ACC112 (cell line): ENCODE results near the gene LONRF2.

Source experiments
- H2AFZ ChIP-seq: fragments of 200-600 bp; sonication (generic); one replicate; pipeline ENCODE4 v1.6.0; 2017; ENCODE audit warnings: antibody characterized with exemption, low read length; ENCODE audit not compliant: unreplicated experiment
- H3K27ac ChIP-seq: fragments of 200-600 bp; sonication (generic); 2 replicates; pipeline ENCODE4 v1.5.1; 2014; ENCODE audit warnings: low read depth, mild to moderate bottlenecking, antibody characterized with exemption, low read length, moderate library complexity
- H3K27me3 ChIP-seq: fragments of 200-600 bp; sonication (generic); 2 replicates; pipeline ENCODE4 v1.6.1; 2014; ENCODE audit warnings: mild to moderate bottlenecking, antibody characterized with exemption, low read length, moderate library complexity, mixed read lengths; ENCODE audit not compliant: insufficient read depth
- H3K36me3 ChIP-seq: fragments of 200-600 bp; sonication (generic); 2 replicates; pipeline ENCODE4 v1.6.1; 2016; ENCODE audit warnings: mild to moderate bottlenecking, antibody characterized with exemption, low read length, moderate library complexity, mixed read lengths; ENCODE audit not compliant: insufficient read depth
- H3K4me1 ChIP-seq: fragments of 200-600 bp; sonication (generic); one replicate; pipeline ENCODE4 v1.6.1; 2016; ENCODE audit warnings: low read length, mixed read lengths; ENCODE audit not compliant: insufficient read depth, unreplicated experiment, control insufficient read depth
- H3K4me3 ChIP-seq: fragments of 200-600 bp; sonication (generic); 2 replicates; pipeline ENCODE4 v1.5.1; 2014; ENCODE audit warnings: mild to moderate bottlenecking, low read depth, low read length
- H3K79me2 ChIP-seq: fragments of 200-600 bp; sonication (generic); one replicate; pipeline ENCODE4 v1.6.0; 2016; ENCODE audit warnings: low read length; ENCODE audit not compliant: control insufficient read depth, unreplicated experiment, insufficient read depth

The LONRF2 gene

DNA sequence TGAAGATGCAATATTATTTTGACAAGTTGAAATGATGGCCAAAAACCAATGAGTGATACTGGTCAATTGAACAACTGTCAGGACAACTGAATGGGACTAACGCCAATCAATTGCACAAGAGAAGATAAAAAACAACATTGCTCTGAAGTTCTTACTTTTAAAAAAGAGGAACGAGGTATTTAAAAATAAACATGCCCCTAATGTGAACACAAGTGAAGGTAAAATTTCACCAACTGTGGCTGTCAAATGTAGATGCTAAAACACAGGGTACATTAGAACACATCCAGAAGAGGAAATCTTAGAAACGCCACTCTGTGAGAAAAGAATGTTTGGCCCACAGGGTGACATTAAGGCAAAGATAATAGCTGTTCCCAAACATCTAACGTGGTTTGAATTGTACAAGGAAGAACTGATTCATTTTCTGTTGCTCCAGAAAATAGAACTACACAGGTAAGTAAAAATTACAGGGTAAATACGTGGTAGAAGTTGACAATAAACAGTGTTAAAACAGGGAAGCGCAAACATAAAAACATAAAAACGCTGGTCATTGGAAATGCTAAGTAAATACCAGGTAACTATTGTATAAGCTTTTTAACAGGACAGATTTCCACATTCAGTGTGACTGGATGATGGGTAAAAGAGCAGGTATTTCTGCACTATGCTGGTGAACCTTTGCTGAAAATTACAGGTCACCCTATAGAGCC is 20.3 kb downstream of the LONRF2 start:
- Histone ChIP-seq H3K36me3 (no peaks in the 10 kb centered on the region), H2AFZ (no peak overlapping the region), H3K27me3 (peaks cover 36% of the 10 kb centered on the region), H3K4me1 (no peaks in the 10 kb centered on the region), H3K4me3 (no peak overlapping the region), H3K27ac (no peak overlapping the region), H3K79me2 (no peaks in the 10 kb centered on the region)

- peaks cover 36% of the 10 kb centered on the region for H3K27me3 ChIP-seq
- H3K79me2 ChIP-seq: no peaks in the 10 kb centered on the region
- no peak overlapping the region for H3K27ac ChIP-seq
- H3K4me3 ChIP-seq: no peak overlapping the region
- H3K36me3 ChIP-seq: no peaks in the 10 kb centered on the region
- H3K4me1 ChIP-seq: no peaks in the 10 kb centered on the region
- H2AFZ ChIP-seq: no peak overlapping the region
Observed at GRCh38 chr2:100299548-100299947, 22.8 kb downstream of the LONRF2 start.

DNA sequence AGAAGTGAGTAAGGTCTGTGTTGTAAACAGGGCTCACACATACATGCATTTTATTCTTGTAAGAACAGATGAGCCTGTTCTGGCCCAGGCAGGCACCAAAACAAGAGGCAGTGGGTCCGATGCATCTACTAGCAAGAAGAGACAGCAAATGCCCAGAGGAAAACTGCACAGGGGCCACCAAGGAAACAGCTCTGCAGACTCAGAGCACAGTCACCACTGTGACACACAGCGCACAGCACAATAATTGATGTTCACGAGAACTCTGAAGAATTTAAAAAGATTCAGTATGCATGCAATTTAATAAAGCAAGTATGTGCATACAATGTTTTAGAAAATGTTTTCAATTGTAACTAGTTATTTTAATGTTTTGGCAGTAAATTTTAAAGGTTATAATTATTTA is 24.8 kb downstream of the LONRF2 start:
- peaks cover 4% of the 10 kb centered on the region for H3K4me1 ChIP-seq
- no peaks in the 10 kb centered on the region for H3K79me2 ChIP-seq
- no peak overlapping the region for H3K4me3 ChIP-seq
- H3K27ac ChIP-seq: no peak overlapping the region
- H2AFZ ChIP-seq: no peak overlapping the region
- peaks cover 29% of the 10 kb centered on the region for H3K27me3 ChIP-seq
- no peaks in the 10 kb centered on the region for H3K36me3 ChIP-seq

DNA sequence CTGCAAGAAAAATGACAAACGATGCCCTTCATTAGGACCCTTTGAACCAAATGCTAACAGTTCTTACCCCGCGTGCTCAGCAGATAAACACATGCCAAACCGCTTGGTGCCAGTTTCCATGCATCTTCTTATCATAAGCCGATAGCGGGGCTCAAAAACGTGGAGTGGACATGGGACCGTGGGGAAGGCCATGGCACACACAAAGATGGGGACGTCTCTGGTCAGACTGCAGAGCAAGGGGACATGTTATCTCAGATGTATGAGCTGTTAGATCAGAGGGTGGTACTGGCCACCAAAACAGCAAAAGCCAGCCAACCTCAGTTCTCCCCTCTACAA is 28.2 kb downstream of the LONRF2 start:
- no peak overlapping the region for H2AFZ ChIP-seq
- H3K4me1 ChIP-seq: peaks cover 26% of the 10 kb centered on the region
- H3K36me3 ChIP-seq: no peaks in the 10 kb centered on the region
- H3K27ac ChIP-seq: no peak overlapping the region
- peaks cover 12% of the 10 kb centered on the region; the same call in 1 of the 2 replicates for H3K27me3 ChIP-seq
- H3K79me2 ChIP-seq: no peaks in the 10 kb centered on the region
- H3K4me3 ChIP-seq: no peak overlapping the region

DNA sequence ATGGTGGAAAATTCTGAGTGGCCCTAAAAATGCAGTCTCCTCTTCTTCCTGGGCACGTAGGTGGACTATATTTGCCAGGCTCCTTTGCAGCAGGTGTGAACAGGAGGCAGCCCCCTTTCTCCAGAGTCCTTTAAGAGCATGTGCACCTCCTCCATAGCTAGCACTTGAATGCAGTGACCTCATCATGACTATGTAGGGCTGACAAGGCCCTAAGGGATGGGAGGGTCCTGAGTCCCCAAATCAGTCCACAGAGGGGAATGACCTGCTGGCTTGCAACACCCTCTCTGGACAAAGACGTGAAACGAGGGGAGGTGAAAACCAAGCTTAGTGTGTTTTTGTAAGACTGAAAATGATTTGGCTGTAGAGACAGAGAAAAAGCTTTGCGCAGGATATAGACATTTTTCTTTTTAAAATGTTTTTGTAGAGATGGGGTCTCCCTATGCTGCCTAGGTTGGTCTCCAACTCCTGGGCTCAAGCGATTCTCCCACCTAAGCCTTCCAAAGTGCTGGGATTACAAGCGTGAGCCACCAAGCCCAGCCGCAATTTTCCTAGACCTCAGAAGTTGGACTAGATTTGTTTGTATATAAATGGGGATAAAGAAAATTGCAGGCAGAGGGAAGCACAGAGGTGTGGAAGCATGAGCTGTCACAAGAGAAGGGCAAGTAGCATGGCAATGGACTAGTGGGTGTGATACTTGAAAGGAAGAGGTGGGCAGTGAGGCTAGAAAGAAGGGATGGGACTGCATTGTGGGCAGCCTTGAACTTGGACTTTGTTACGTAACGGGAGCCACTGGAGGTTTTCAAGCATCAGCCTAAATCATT is 28.8 kb downstream of the LONRF2 start:
- H2AFZ ChIP-seq: no peak overlapping the region
- no peaks in the 10 kb centered on the region for H3K79me2 ChIP-seq
- no peak overlapping the region for H3K4me3 ChIP-seq
- H3K27ac ChIP-seq: no peak overlapping the region
- H3K4me1 ChIP-seq: peaks cover 26% of the 10 kb centered on the region
- peaks cover 7% of the 10 kb centered on the region; the same call in 1 of the 2 replicates for H3K27me3 ChIP-seq
- no peaks in the 10 kb centered on the region for H3K36me3 ChIP-seq

DNA sequence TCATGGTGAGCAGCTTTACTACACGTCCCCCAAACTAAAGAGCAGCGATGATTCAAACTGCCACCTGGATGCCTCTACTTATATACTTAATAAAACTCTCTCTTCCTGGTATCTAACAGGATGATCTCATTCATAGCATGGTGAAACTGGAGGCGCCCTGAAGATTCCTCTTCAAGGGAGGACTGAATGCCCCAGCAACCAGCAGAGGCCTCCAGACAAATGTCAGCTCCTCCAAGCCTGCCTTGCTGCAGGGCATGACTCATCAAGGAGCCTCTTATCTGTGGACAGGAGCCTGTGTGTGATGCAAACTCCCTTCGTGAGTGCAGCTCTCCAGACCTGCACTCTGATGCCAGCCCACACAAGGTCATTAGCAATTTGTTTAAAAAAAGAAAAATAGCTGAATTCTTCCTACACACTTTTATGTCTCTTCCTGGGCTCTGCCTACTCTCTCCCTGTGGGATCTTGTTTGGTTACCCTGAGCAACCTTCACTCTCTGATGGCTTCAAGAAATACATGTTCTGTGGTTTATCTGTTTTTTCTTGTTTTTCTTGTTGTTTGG is 30.2 kb downstream of the LONRF2 start:
- H3K36me3 ChIP-seq: no peaks in the 10 kb centered on the region
- no peaks in the 10 kb centered on the region for H3K79me2 ChIP-seq
- H2AFZ ChIP-seq: no peak overlapping the region
- H3K4me3 ChIP-seq: no peak overlapping the region
- H3K27me3 ChIP-seq: no peaks in the 10 kb centered on the region
- peaks cover 26% of the 10 kb centered on the region for H3K4me1 ChIP-seq
- H3K27ac ChIP-seq: peak overlapping the region; percentile 81

DNA sequence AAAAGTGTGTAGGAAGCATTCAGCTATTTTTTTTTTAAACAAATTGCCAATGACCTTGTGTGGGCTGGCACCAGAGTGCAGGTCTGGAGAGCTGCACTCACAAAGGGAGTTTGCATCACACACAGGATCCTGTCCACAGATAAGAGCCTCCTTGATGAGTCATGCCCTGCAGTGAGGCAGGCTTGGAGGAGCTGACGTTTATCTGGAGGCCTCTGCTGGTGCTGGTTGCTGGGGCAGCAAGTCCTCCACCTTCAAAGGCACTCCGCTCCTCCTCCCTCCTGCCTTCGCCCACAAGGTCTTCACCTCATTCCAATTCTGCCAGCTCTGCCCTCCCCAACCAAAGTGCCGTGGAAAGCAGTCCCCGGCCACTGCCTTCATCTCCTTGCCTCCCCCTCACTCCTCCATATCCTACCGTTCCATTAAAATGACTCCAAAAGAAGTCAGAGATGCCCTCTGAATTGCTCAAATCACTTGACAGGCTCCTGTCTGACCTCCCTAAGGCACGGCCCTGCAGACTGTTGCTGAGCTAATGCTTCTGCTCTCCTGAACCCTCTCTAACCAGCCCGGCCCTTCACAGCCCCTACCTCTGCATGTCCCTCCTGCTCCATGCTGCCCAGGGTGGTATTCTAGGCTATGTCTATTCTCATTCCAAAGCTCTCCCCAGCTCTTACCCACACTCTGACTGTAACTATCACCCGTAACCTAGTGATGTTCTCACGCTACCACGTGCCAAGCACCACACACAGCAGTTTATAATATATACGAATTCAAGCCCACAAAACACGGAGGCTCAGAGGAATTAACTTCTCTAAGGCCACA is 30.9 kb downstream of the LONRF2 start:
- Histone ChIP-seq H3K4me3 (0 out of 2 replicates have a peak overlapping the region, but pooled peaks have one; percentile 9), H3K27me3 (no peaks in the 10 kb centered on the region), H2AFZ (peak overlapping the region; percentile 21), H3K4me1 (peaks cover 26% of the 10 kb centered on the region), H3K27ac (peak overlapping the region; percentile 81), H3K36me3 (no peaks in the 10 kb centered on the region), H3K79me2 (no peaks in the 10 kb centered on the region)

DNA sequence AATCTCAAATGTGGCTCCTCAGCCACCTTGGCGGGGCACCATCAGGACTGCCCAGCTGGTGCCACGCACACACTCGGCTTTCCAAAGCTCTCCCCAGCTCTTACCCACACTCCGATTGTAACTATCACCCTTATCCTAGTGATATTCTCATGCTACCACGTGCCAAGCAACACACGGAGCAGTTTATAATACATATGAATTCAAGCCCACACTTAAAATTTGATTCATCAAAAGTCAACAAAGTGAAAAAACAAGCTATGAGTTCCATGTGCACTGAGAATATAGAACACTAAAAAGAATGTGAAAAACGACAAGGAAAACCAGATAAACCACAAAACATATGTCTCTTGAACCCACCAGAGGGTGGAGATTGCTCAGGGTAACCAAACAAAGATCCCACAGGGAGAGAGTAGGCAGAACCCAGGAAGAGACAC is 31.6 kb downstream of the LONRF2 start:
- Histone ChIP-seq H3K4me1 (peaks cover 31% of the 10 kb centered on the region), H3K79me2 (no peaks in the 10 kb centered on the region), H3K36me3 (no peaks in the 10 kb centered on the region), H3K27ac (peak overlapping the region; percentile 81), H3K4me3 (0 out of 2 replicates have a peak overlapping the region, but pooled peaks have one; percentile 9), H3K27me3 (no peaks in the 10 kb centered on the region), H2AFZ (no peak overlapping the region)

- Histone ChIP-seq H3K27ac (no peak overlapping the region), H3K79me2 (no peaks in the 10 kb centered on the region), H3K27me3 (no peaks in the 10 kb centered on the region), H3K36me3 (no peaks in the 10 kb centered on the region), H3K4me1 (peaks cover 36% of the 10 kb centered on the region), H3K4me3 (no peak overlapping the region), H2AFZ (no peak overlapping the region)
Observed at GRCh38 chr2:100289020-100289419, 33.3 kb downstream of the LONRF2 start.

- no peaks in the 10 kb centered on the region for H3K36me3 ChIP-seq
- no peaks in the 10 kb centered on the region for H3K79me2 ChIP-seq
- no peak overlapping the region for H2AFZ ChIP-seq
- H3K27ac ChIP-seq: no peak overlapping the region
- H3K4me3 ChIP-seq: no peak overlapping the region
- H3K27me3 ChIP-seq: no peaks in the 10 kb centered on the region; the same call in 1 of the 2 replicates
- H3K4me1 ChIP-seq: peaks cover 20% of the 10 kb centered on the region
Observed at GRCh38 chr2:100286318-100286717, 36.0 kb downstream of the LONRF2 start.
